ENCODE measurements around the gene ALCAM.

ALCAM gene

GRCh38 chr3:105431200-105431599 is 64.5 kb downstream of the ALCAM start:
- no peak for DNase-seq

DNA sequence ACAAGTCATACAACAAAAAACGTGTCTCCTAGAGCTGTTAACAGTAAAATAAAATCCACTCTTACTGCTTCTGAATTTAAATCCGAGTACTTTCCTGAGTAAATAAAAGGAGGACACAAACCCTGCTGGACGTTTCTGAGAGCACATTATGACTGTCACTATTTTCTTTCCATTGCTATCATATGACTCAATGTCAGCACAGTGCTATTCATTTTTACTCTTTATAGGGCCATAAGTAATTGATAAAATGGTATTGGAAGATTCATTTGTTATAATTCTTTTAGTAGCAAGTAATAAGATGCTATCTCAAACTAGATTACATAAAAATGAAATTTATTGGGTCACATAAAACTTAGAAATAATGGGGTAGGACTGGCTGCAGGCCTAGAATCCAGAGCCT is 68.6 kb downstream of the ALCAM start:
- no peak for DNase-seq

DNA sequence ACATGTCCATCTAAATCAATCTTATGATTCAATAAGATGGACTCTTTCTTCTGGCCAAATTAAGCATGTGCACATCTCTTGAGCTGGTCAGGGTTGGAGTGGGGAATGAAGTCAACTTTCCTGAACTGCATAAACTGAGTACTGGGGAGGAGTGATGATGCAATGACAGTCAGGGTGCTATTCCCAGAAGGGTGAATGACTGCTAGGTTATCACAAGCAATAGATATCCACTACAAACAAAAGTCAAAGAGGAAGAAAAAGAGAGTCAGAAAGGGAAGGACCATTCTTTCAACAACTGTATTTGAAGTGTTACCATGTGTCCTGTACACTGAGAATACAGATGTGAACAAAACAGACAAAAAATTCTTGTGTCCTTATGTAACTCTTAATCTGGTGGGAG is 70.0 kb downstream of the ALCAM start:
- DNase-seq, result no peak

DNA sequence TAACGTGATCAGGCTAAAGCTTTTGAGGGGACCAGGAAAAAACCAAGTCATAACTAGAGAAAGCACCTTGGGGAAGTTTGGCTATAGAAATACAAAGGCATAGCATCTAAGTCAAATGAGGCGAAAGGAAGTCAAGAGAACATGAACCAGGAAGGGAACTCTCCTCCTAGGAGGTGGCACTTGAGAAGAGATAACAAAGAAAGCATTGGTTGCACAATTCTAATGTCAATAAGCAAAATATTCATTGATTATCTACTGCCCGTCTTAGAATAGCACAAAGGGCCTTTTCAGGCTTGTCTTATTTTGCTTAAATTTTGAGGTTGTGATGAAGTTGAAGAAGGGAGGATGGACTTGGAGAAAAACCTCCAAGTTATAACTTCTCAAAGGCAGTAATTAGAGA is 73.4 kb downstream of the ALCAM start:
- DNase-seq, result no peak

DNA sequence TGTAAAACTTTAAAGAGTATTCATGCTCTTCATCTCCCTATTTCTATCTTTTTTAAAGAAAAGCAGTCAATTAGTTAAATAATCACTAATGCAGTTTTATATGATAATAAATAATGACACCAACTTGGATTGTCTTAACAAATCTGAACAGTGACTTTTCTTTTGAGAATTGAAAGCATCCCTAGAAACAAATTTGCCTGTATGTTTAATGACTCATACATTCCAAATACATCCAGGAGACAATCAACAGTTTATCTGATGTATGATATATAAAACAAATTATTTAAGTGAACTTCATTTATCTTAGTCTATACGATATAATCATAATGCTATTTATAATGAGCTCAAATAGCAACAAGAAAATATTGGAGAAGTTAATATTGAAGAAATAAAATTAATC is 78.0 kb downstream of the ALCAM start:
- no peak for DNase-seq

- DNase-seq, result peak; percentile 6
Measured at GRCh38 chr3:105448338-105448982, 81.8 kb downstream of the ALCAM start.

DNA sequence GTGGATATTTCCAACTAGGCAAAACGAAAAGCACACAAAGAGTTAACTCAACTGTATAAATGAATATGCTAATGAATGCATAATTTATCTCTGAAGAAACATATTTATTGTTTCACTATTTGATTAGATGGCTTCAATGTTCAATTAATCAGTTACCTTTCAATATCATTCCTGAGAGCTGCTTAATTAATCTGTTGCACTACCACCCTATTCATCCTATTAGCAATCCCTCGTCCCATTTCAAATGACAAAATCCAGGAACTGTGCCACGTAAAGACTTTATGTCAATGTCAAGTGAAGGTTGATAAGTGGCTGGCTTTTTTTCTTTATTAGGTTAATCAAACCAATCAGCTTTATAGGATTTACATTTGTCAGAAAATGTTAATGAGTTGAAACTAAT is 82.7 kb downstream of the ALCAM start:
- DNase-seq, result no peak

- DNase-seq, result no peak
Measured at GRCh38 chr3:105456017-105456416, 89.3 kb downstream of the ALCAM start.

GRCh38 chr3:105458518-105459215 is 92.0 kb downstream of the ALCAM start:
- DNase-seq, result no peak

- DNase-seq, result no peak
Measured at GRCh38 chr3:105459566-105460290, 93.0 kb downstream of the ALCAM start.

DNA sequence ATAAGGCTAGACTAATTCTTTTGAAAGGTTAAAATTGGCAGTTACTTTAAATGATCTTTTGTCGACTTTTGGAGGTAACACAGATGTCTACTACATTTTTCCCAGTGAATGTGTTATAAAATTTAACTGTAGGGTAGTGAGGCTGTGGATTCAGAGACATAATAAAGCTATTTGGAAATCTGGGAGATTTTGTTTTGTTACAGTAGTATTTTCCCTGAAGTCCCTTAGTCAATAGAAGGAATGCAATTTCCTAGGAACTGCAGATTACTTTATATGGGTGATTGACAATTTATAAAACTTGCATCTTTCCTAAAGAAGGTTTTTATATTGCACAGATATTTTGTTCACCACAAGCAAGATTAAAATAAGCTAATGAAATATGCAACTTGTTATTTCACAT is 96.9 kb downstream of the ALCAM start:
- no peak for DNase-seq

- DNase-seq, result no peak
Measured at GRCh38 chr3:105465251-105465853, 98.6 kb downstream of the ALCAM start.

- no peak for DNase-seq
Measured at GRCh38 chr3:105466072-105466471, 99.4 kb downstream of the ALCAM start.

DNA sequence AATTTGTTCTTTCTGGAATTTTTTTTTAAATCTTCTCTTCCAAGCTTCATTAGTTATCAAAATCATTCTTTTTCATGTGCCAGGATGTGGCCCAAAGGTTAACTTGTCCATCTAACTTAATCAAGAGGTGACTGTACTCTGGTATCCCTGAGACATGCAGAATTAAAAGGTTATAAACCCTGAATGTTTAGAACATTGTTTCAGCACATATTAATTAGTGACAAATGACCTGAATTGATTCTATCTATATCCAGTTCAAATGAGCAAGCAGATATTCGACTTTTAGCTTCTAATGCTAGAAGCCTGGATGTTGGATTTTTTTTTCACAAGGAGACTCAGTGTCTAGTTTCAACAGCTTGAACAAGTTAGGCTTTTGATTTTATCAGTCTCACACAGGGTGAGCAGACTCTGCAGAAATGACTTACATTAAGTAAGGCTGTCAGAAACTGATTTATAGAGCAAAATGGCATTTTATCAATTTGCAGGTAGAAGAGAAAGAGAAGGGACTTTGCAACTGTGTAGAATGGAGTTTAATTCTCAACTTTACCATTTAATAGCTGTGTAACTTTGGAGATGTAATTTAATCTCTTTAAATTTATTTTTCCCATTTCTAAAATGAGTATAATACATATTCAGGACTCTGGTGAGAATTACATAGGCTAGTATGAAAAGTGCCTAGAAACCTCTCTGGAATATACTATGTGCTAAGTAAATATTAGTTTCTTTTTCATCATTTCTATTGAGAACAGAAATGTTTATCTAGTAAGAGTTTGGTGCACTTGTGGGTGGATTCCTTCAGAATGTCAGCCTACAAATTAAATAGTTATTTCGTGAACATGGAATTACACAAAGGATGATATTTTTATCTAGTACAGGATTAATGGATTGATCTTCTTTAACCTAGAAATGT is 100.0 kb downstream of the ALCAM start:
- no peak for DNase-seq

- DNase-seq, result no peak
Measured at GRCh38 chr3:105470851-105471250, 104.1 kb downstream of the ALCAM start.

DNA sequence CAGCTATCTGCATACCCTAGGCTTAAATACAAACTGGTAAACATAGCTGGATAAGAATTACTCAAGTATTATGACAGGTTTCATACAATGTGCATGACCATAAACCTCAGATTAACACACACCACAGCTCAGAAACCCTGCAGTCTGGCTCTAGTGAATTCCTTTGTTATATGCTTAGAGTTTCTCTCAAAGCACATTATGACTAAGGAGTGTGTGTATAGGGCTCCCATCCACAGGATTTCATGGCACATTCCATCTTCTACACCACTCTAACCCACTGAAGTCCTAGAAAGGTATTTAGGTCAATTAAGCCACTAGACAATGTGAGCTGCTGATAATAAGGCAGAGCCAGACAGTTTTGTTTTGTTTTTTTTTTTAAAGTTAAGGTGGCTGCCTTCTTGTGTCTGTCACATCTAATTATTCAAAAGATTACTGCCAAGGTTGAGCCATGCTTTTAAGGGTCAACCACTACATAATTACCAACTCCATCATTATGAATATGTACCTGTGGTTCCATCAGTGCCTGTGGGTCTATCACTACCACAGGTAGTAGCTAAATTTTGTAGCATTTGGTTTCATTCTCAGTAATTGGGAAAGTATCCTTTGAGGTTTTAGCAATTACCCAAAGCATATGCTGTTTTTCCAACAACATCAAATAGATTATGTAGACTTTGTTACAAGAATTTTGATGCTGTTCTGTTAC is 107.0 kb downstream of the ALCAM start:
- DNase-seq, result no peak

- no peak for DNase-seq
Measured at GRCh38 chr3:105480768-105481167, 114.1 kb downstream of the ALCAM start.

GRCh38 chr3:105483476-105483875 is 116.8 kb downstream of the ALCAM start:
- no peak for DNase-seq

DNA sequence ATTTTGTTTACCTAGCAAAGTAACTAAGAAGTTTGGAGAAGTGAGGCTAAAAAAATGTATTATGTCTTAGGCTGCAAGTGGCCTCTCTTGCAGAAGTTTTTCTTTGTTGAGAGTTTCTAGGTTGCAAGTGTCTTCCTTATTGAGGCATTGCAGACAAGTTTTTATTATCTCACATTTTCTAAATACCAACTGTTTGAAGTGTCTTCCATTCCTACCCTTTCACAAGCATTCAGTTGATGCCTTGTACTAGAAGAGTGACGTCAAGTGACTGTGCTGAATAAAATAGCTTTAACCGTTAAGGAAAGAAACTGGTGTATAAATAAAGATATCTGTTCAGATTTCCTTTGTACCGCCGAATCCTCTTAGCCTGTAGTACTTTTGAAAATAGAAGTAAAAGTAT is 123.3 kb downstream of the ALCAM start:
- no peak for DNase-seq

DNA sequence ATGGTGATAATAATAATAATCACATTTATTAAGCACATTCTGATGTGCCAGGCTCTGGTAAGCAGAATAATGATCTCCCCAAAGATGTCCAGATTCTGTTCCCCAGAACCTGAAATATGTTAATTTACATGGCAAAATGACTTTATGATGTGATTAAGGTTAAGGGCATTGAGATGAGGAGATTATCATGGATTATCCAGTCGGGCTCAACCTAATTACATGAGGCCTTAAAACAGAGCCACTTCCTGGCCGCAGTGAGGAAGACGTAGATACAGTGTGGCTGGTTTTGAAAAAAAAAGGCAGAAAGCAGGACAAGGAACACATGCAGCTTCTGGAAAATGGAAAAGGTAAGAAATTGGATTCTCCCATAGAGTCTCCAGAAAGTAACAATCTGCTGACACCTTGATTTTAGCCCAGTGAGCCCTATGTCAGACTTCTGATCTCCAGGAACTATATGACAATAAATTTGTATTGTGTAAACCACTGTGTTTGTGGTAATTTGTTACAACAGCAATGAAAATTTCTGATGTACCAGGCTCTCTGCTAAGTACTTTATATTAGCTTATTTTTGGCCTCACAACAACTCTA is 126.7 kb downstream of the ALCAM start:
- DNase-seq, result no peak

DNA sequence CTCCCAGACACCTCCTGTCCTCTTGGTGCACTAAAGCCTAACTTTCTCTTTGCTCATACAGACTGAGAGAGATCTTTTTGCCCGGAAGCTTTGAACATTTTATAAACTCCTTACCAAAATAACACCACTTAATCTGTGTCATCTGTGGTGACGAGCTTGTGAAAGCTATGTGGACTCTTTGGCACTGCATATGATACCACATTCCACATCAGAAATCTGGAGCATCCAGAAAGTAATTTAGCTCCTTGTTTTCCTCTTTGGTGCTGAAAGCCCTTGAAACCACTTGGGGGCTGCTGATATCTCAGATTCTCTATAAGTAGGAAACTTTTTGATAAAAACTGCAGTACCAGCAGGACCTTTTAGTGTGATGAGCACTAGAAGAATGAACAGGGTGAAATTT is 128.3 kb downstream of the ALCAM start:
- DNase-seq, result no peak

GRCh38 chr3:105496343-105496742 is 129.6 kb downstream of the ALCAM start:
- no peak for DNase-seq

All from NCI-H446 treated with DMSO at 0.1 percent for 48 hours (cell line).